Raji (cell line): ENCODE results near the gene RXRB.

Experiments used
- POLR2A ChIP-seq: IDR thresholded peaks from 2 replicates; pipeline ENCODE4 v1.6.1; 2011; ENCODE audit warnings: low read depth, low read length, control low read depth; ENCODE audit not compliant: insufficient read depth

The RXRB gene

GRCh38 chr6:33200219-33201146, at the start of gene RXRB, which contains the start of gene SLC39A7:
Gene RXRB (minus strand): TSS chr6:33200665. CDS start chr6:33200476, 189 bp downstream.
Gene SLC39A7 (plus strand): TSS chr6:33200867. CDS start chr6:33201246, 379 bp downstream.
- TF ChIP-seq POLR2A = peak; percentile 76

GRCh38 chr6:33249732-33250630, 49.5 kb upstream of the RXRB start:
- no peak for TF ChIP-seq POLR2A

- TF ChIP-seq POLR2A = peak; percentile 95
These were observed 48.7 kb upstream of the RXRB start for GRCh38 chr6:33248932-33249731.

GRCh38 chr6:33248643-33248931, 48.1 kb upstream of the RXRB start:
- TF ChIP-seq POLR2A = no peak

- TF ChIP-seq POLR2A = peak; percentile 49; the same call in 1 of the 2 replicates
These were observed 47.6 kb upstream of the RXRB start for GRCh38 chr6:33247977-33248642.

GRCh38 chr6:33243476-33243875, 43.0 kb upstream of the RXRB start:
- no peak for TF ChIP-seq POLR2A

GRCh38 chr6:33241968-33242367, 41.5 kb upstream of the RXRB start:
- no peak for TF ChIP-seq POLR2A

GRCh38 chr6:33237741-33238140, 37.3 kb upstream of the RXRB start:
- TF ChIP-seq POLR2A = no peak

GRCh38 chr6:33236852-33237251, 36.4 kb upstream of the RXRB start:
- no peak for TF ChIP-seq POLR2A

GRCh38 chr6:33236328-33236727, 35.9 kb upstream of the RXRB start:
- no peak for TF ChIP-seq POLR2A

GRCh38 chr6:33235221-33235634, 34.8 kb upstream of the RXRB start:
- no peak for TF ChIP-seq POLR2A

- TF ChIP-seq POLR2A = no peak
These were observed 17.2 kb upstream of the RXRB start for GRCh38 chr6:33217681-33218080.

- no peak for TF ChIP-seq POLR2A
These were observed 16.8 kb upstream of the RXRB start for GRCh38 chr6:33217246-33217645.

- TF ChIP-seq POLR2A = no peak
These were observed 15.7 kb upstream of the RXRB start for GRCh38 chr6:33216117-33216649.
